ENCODE measurements around the gene TIMM22. TPM values are rescaled to one million over a fixed set of nuclear protein-coding genes. Genes with fewer than 3 reads are reported as not detected.

TIMM22 gene
- total RNA-seq, 1 experiment from 2014 or later = 14.0 TPM

GRCh38 chr17:967122-967521 lies 29.8 kb upstream of the TIMM22 start:
- BruUV-seq (replicated peaks) = no TSS peak
- Histone ChIP-seq H3K9me3 (ENCODE audit: control insufficient read depth in 1 of 2, insufficient read depth in 1 of 2, low read depth in 1 of 2, low read length in 2 of 2) (no peaks in the 10 kb centered on the region), H3K4me2 (ENCODE audit: low read length) (no peak overlapping the region), H3K27me3 (ENCODE audit: insufficient read depth, low read length) (no peaks in the 10 kb centered on the region), H2AFZ (ENCODE audit: low read depth, low read length, poor library complexity, severe bottlenecking) (no peak overlapping the region), H3K36me3 (ENCODE audit: control insufficient read depth in 1 of 2, insufficient read depth in 2 of 2, low read length in 2 of 2) (0 out of 4 replicates have a peak, but pooled peaks cover 0 to 4% of the 10 kb centered on the region in 2 experiments), H3K79me2 (ENCODE audit: insufficient read depth, low read length) (peaks cover 98% of the 10 kb centered on the region), H4K20me1 (ENCODE audit: insufficient read depth) (no peaks in the 10 kb centered on the region), H3K4me3 (replicated peaks in 1 of 2; ENCODE audit: low read depth in 1 of 2, low read length in 2 of 2) (no peak overlapping the region), H3K9me2 (ENCODE audit: insufficient read depth) (no peaks in the 10 kb centered on the region), H3K9ac (ENCODE audit: low read length) (no peak overlapping the region), H3K4me1 (ENCODE audit: control insufficient read depth in 1 of 2, insufficient read depth in 2 of 2, low read length in 2 of 2) (peaks cover 53 to 86% of the 10 kb centered on the region in 2 experiments), H3K27ac (ENCODE audit: low read depth, low read length) (no peak overlapping the region)
- ChIA-PET RAD21 (ENCODE audit: low non-redundant PET in 1 of 2, low total read pairs in 2 of 2, uncharacterized antibody in 2 of 2, unreplicated experiment in 2 of 2) (no interaction called here), CTCF (no interaction called here), POLR2A (no interaction called here)
- DNase-seq (ENCODE audit: low read depth, low spot score) = no peak
- TF ChIP-seq ZBTB33 (IDR thresholded peaks at IDR 0.05; ENCODE audit: extremely low read depth, insufficient replicate concordance, low read length) (no peak), FOSL1 (IDR thresholded peaks at IDR 0.05; ENCODE audit: low read depth) (no peak)
- intact Hi-C loops (cut with micrococcal nuclease) = no loop called here
- no peak for ATAC-seq

GRCh38 chr17:968812-969730 lies 27.9 kb upstream of the TIMM22 start:
- ChIA-PET CTCF (no interaction called here), POLR2A (interaction anchor here (1.1 to 1.8 kb wide), 2 partner anchors 11 to 40 kb away, joined by 4 read pairs; partner anchors contain the start of gene NXN), RAD21 (ENCODE audit: low non-redundant PET in 1 of 2, low total read pairs in 2 of 2, uncharacterized antibody in 2 of 2, unreplicated experiment in 2 of 2) (no interaction called here)
- 0 out of 4 replicates have a peak, but pooled peaks cover 0 to 4% of the 10 kb centered on the region in 2 experiments for H3K36me3 ChIP-seq (ENCODE audit: control insufficient read depth in 1 of 2, insufficient read depth in 2 of 2, low read length in 2 of 2)
- no peak overlapping the region for H2AFZ ChIP-seq (ENCODE audit: low read depth, low read length, poor library complexity, severe bottlenecking)
- intact Hi-C loops (cut with micrococcal nuclease) = no loop called here
- no peaks in the 10 kb centered on the region for H4K20me1 ChIP-seq (ENCODE audit: insufficient read depth)
- TSS peak; percentile 15 for BruUV-seq (replicated peaks)
- DNase-seq (ENCODE audit: low read depth, low spot score) (peak; percentile 62), ATAC-seq (peak; percentile 41)
- peak overlapping the region; percentile 71 for H3K4me2 ChIP-seq (ENCODE audit: low read length)
- peak overlapping the region; percentile 65 for H3K27ac ChIP-seq (ENCODE audit: low read depth, low read length)
- H3K27me3 ChIP-seq (ENCODE audit: insufficient read depth, low read length) = no peaks in the 10 kb centered on the region
- H3K79me2 ChIP-seq (ENCODE audit: insufficient read depth, low read length) = peaks cover 92% of the 10 kb centered on the region
- H3K9ac ChIP-seq (ENCODE audit: low read length) = peak overlapping the region; percentile 59
- H3K4me1 ChIP-seq (ENCODE audit: control insufficient read depth in 1 of 2, insufficient read depth in 2 of 2, low read length in 2 of 2) = peaks cover 55 to 91% of the 10 kb centered on the region in 2 experiments
- no peaks in the 10 kb centered on the region for H3K9me2 ChIP-seq (ENCODE audit: insufficient read depth)
- H3K4me3 ChIP-seq (replicated peaks in 1 of 2; ENCODE audit: low read depth in 1 of 2, low read length in 2 of 2) = peak overlapping the region; percentile 33 to 43
- H3K9me3 ChIP-seq (ENCODE audit: control insufficient read depth in 1 of 2, insufficient read depth in 1 of 2, low read depth in 1 of 2, low read length in 2 of 2) = no peaks in the 10 kb centered on the region
- TF ChIP-seq ATF3 (IDR thresholded peaks at IDR 0.05) (no peak), EZH2 (IDR thresholded peaks at IDR 0.05) (no peak), FOSL1 (IDR thresholded peaks at IDR 0.05; ENCODE audit: low read depth) (peak; percentile 66), ZNF274 (IDR thresholded peaks at IDR 0.05; ENCODE audit: low read depth, low read length) (no peak), REST (IDR thresholded peaks at IDR 0.05; ENCODE audit: low read depth) (no peak), SP1 (IDR thresholded peaks at IDR 0.05; ENCODE audit: low read depth) (peak; percentile 42), ZFX (IDR thresholded peaks at IDR 0.05) (no peak), EZH2phosphoT487 (IDR thresholded peaks at IDR 0.05; ENCODE audit: borderline replicate concordance) (no peak), SRF (IDR thresholded peaks at IDR 0.05; ENCODE audit: low read depth) (no peak), TCF7L2 (IDR thresholded peaks at IDR 0.05; ENCODE audit: borderline replicate concordance, extremely low read depth, insufficient read depth, insufficient read length) (no peak), YY1 (IDR thresholded peaks at IDR 0.05; ENCODE audit: extremely low read depth, insufficient replicate concordance, low read depth, low read length) (no peak)

Data from HCT116 (cell line).